Stimulated activated CD4-positive, alpha-beta T cell treated with anti-CD3 and anti-CD28 coated beads, Interleukin-2, amount 100 ng/mL, for 4 hours (primary cell): ENCODE data around the gene SPEF1.

ENCODE experiments used
- DNase-seq: peaks from one replicate; pipeline ENCODE4 v3.0.0-alpha.2; 2020; ENCODE audit warnings: low read depth

Gene SPEF1

GRCh38 chr20:3765171-3765882, 15.9 kb downstream of the SPEF1 start:
- DNase-seq = no peak

DNA sequence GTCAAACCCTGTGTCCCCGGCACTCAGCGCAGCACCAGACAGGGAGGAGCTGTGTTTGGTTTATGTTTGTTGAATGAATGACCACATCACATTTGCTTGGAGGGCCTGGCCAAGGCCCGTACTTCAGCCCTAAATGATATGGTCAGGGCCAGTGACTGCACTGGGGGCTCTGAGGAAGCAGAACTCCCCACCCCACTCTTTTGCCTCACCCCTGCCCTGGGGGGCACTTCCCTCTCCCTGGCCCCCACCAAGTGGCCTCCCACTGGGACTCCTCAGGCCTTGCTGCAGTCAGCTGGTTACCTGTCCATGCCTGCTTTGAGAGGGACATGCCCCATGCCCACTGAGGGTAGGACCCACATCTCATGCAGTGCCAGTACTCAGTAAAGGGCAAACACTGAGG, 16.6 kb downstream of the SPEF1 start:
- no peak for DNase-seq

- no peak for DNase-seq
Observed at GRCh38 chr20:3763671-3764601, 17.3 kb downstream of the SPEF1 start.

DNA sequence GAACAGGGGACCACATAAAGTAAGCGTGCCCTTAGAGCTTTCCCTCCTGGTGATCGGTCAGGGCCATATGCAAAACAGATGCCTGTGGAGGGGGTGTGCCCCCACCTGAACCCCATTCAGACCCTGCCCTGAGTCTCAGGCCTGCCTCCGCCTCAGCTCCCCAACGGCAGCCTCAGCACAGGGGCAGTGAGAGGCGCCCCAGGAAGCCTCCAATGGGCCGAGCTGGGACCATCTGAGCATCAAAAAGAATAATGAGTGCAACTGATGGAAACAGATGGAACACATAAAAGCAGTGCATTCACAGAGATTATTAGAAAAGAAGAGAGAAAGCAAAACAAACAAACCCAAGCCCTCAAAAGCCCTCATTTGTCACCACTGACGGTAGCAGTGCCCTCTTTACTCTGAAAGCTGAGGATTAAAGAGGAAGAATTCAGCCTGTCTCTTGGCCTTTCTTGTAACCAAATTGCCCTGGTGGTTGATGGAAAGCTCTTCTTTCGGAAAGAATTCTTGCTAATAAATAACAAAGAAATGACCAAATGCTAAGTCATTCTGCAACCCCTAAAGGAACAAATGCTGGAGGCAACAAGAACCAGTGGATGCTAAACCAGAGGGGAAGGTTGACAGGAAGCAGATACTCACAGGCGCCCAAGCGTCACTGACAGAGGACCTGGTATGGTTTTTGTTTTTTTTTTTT, 20.4 kb downstream of the SPEF1 start:
- DNase-seq = no peak

DNA sequence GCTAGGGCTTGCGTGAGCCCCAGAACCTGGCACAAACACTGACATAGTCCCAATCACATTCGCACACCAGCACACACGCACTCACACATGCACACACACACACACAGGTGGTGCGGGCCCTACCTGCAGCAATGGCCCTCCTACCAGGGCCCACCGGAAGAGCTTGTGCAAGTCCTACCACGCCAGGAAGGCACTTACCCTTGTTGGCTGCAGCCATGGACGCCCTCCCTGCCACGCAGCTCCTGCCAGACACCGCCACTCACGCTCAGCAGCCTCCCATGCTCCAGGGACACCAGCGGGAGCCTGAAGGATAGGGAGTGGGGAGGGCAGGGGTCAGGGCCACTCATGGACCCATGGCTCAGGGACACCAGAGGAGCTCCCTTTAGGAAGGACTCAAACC, 21.4 kb downstream of the SPEF1 start:
- no peak for DNase-seq

GRCh38 chr20:3759316-3759823, 21.9 kb downstream of the SPEF1 start:
- no peak for DNase-seq

DNA sequence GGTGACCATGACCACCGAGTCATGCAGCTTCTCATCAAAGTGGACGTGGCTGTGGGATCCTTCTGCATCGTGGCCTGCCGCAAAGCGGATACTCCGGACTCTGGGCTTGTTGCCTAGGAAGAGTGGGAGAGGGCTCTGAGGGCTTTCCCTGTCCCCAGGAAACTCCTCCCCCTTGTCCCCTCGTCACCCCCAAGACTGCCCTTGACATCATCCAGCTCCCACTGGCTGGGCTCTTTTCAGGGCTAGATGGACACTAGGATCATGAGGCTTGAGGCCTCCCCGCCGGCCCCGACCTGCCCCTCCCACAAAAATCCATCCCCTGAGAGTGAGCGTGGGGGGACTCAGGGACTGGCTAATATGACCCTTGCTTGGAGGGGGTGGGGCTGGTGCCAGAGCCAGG, 22.7 kb downstream of the SPEF1 start:
- no peak for DNase-seq

DNA sequence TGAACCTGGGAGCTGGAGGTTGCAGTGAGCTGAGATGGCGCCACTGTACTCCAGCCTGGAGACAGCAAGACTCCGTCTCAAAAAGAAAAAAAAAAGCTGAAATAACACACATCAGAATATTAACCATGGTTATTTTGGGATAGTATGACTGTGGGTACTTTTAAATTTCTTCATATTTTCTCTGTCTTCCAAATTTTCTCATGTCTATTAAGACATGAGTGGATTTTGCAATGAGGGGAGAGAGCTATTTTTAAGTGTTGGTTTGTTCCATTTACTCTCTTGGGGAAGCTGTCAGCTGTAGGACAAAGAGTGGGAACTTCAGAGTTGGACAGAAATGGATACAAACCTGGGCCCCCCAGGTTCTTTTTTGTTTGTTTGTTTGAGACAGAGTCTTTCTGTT, 24.0 kb downstream of the SPEF1 start:
- DNase-seq = no peak

- DNase-seq = no peak
Observed at GRCh38 chr20:3755814-3756480, 25.3 kb downstream of the SPEF1 start.

DNA sequence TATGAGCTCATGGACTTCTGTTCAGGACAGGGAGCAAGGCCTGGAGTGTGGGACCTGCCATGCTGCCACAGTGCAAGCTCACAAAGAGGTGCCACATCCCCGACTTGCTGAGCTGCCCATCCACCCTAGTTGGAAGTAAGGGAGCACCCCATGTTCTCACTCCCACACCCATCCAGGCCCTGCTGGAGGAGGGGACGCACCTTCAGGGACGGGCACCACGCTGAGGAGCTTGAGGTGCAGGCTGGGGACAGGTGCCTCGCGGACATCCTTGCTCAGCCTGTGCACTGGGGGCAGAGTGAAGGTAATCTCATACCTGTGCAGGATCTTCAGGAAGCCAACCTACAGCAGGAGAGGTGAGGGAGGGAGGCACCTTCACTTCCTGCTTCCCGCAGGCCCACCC, 26.0 kb downstream of the SPEF1 start:
- DNase-seq = no peak

GRCh38 chr20:3754276-3754630, 27.0 kb downstream of the SPEF1 start:
- DNase-seq = no peak

- no peak for DNase-seq
Observed at GRCh38 chr20:3753501-3754275, 27.6 kb downstream of the SPEF1 start.

DNA sequence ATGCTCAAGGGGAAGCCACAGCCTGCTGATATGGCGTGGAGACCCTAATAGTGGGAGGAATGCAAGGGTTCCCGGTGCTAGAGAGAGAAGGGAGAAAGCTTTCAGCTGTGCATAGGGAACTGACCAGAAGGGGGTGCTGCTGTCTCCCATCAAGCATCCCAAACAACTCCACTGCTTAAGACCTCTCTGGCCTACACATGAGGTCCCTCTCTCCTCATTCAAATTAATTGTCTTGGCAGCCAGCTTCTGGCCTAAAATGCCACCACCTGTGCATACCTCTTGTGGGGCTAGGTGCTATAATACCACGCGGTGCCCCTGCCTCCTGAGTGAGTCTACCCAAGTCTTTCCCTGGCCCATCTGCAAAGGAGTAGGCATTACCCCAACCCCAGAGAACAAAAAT, 28.1 kb downstream of the SPEF1 start:
- peak; percentile 34 for DNase-seq

DNA sequence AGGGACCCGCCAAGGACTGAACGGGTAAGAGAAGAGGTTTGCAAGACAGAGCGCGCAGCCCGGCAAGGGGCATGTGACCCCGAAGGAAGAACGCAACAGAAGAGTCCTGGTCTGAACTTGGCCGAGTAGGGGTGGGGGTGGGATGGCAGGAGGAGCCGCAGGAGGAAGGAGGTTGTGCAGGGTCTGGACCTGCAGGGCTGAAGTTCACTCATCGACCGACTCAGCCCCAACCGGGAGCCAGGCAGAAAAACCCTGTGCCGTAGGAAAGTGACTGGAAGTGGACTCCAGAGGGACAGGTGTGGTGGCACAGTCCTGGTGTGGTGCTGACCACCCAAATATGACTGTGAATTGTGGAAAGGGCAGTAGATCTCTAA, 28.9 kb downstream of the SPEF1 start:
- no peak for DNase-seq

DNA sequence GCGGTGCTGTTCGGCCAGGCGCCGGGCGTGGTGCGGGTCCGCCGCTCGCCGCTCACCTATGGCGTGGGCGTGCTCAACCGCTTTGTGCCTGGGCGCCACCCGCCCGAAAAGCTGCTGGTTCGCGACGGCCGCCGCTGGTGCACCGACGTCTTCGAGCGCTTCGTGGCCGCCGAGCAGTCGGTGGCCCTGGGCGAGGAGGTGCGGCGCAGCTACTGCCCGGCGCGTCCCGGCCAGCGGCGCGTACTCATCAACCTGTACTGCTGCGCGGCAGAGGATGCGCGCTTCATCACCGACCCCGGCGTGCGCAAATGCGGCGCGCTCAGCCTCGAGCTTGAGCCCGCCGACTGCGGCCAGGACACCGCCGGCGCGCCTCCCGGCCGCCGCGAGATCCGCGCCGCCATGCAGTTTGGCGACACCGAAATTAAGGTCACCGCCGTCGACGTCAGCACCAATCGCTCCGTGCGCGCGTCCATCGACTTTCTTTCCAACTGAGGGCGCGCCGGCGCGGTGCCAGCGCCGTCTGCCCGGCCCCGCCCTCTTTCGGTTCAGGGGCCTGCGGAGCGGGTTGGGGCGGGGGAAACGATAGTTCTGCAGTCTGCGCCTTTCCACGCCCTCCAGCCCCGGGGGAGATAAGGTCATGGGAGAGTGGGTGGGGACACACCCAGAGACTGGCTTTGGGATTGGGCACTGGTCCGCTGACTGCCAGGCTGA, 29.4 kb downstream of the SPEF1 start:
- DNase-seq = peak; percentile 31

DNA sequence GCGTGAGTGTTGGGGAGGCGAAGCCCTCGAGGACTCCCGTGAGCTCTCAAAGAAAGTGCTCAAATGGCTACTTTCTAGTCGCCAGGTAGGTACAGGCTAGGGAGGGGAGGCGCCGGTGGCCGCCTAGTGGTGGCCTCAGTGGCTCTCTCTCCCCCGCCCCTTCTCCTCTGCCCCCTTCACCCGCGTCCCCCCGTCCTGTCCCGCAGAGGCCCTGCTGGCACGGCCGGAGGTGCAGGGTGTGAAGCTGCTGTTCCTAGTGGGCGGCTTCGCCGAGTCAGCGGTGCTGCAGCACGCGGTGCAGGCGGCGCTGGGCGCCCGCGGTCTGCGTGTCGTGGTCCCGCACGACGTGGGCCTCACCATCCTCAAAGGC, 30.0 kb downstream of the SPEF1 start:
- no peak for DNase-seq

DNA sequence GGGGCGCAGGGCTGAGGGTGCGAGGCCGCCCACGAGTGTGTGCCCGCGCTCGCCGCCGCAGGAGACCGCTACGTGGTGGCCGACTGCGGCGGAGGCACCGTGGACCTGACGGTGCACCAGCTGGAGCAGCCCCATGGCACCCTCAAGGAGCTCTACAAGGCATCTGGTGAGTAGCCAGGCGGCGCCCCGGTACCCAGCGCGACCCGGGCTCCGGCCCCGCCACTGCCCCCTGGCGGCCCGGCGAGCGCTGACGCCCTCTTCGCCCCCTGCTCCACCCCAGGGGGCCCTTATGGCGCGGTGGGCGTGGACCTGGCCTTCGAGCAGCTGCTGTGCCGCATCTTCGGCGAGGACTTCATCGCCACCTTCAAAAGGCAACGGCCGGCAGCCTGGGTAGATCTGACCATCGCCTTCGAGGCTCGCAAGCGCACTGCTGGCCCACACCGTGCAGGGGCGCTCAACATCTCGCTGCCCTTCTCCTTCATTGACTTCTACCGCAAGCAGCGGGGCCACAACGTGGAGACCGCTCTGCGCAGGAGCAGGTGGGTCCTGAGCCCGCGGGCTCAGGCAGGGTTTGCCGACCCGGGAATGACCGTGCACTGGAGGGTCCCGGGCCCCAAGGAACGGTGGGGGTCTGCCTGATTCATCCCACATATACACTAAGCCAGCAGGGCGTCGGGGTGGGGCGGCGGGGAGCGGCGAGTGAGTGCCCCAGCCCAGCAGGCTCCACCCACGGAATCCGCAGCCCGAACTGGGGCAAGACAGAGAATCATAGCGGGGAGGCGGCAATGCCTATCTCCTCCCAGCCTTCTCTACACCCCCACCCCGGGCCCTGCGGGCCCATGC, 31.3 kb downstream of the SPEF1 start:
- DNase-seq = no peak

DNA sequence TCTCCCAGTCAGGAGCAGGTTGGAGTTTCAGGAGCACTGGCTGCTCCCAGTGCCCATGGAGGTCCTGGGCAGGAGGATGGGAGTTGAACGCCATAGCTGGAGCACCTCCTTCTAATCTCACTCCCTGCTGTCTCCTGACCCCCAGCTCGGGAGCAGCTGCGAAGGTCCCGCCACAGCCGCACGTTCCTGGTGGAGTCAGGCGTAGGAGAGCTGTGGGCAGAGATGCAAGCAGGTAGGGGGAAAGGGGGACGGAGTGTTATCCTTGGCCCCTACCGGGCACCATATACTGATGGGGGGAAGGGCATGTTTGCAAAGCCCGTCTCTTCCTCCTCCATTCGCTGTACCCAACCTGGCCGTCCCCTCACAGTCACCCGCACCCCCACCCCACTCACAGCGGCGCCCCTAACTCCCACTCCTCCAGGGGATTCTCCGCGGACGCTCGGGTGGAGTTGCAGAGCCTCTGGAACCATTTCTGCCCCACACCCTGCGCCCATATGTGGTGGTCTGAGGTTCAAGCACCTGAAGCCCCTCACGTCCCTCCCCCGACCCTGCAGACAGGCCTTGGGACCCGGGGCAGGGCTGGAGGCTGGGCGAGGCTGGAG, 32.1 kb downstream of the SPEF1 start:
- no peak for DNase-seq

- no peak for DNase-seq
Observed at GRCh38 chr20:3748073-3748472, 33.2 kb downstream of the SPEF1 start.
